ENCODE data around the gene SCN2B.

Gene SCN2B

DNA sequence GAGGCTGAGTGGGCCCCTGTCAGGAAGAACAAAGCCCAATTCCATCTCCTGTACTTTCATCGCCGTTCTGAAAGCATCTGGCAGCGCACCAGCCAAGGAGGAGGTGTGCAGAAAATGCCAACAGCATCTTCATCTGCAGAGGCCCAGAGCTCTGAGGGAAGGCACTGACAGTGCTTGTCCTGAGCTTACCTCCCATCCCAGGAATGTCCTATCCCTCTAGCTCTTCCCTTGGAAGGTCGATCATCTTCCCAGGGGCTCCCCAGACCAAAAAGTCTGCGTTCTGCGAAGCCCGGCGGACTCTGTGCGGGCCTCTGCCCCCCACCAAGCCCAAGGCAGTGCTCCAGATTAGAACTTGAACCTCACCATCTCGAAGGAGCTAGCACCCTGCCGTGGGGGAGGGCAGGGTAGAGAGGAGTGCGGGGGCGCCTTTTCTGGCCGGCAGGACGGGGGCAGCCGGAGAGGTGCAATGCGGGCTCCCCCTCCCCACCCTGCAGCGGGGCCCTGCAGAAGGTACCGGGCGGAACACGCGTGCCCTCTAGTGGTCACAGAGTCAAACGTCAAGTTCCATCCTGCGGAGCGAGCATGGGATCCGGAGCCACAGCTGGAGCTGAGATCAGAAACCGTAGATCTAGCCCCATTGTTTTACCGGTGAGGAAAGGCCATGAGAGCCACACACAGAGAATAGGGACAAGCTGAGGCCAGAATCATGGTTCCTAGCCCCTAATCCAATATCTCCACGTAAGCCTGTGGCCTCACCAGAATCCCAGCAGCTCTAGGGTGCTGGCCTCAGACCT is 5.0 kb downstream of the SCN2B start:
- Mint-ChIP-seq H3K27me3 (no peaks in the 10 kb centered on the region), H3K9me3 (ENCODE audit: low read depth) (no peaks in the 10 kb centered on the region), H3K4me3 (no peak overlapping the region), H3K36me3 (no peaks in the 10 kb centered on the region), H3K4me1 (ENCODE audit: low read depth) (peaks cover 2% of the 10 kb centered on the region), H3K27ac (no peak overlapping the region)

DNA sequence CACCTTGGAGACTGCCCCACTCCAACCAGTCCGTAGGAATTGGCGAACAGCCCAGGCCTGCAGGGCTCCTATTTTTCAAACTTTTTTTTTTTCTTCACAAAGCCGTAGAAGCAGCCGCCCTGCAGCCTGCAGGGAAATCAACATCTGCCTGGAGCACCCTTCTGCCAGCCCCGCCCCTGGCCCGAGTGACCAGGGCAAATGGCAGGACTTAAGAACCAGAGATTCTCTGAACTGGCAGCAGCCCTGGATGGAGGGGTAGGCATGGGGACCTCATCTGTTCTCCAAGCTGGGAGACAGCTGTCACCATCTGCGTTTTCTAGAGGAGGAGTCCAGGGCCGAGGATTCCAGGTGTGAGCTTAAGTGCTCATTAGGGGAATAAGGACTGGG is 5.6 kb downstream of the SCN2B start:
- H3K27me3 Mint-ChIP-seq, result no peaks in the 10 kb centered on the region
- H3K36me3 Mint-ChIP-seq, result no peaks in the 10 kb centered on the region
- H3K27ac Mint-ChIP-seq, result no peak overlapping the region
- H3K9me3 Mint-ChIP-seq (ENCODE audit: low read depth), result no peaks in the 10 kb centered on the region
- H3K4me3 Mint-ChIP-seq, result no peak overlapping the region
- H3K4me1 Mint-ChIP-seq (ENCODE audit: low read depth), result peaks cover 2% of the 10 kb centered on the region

DNA sequence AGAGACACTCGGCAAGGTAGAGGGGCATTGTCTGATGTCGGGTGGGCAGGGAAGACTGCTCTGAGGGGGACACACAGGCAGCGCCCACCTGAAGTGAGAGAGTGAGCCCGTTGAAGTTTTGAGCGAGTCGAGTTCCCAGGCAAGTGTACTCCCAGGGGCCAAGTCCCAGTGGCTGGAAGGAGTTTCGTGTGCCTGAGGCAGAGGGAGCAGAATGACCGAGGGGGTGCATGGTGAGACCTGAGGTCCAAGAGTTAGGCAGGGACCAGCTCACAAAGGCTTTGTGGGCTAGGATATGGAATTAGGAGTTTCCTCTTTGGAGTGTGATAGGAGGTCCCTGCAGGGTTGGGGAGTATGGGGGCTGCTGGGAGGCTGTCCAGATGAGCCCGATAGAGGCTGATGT is 6.2 kb downstream of the SCN2B start:
- Mint-ChIP-seq H3K4me3 (no peak overlapping the region), H3K27me3 (no peaks in the 10 kb centered on the region), H3K4me1 (ENCODE audit: low read depth) (peaks cover 2% of the 10 kb centered on the region), H3K36me3 (no peaks in the 10 kb centered on the region), H3K9me3 (ENCODE audit: low read depth) (no peaks in the 10 kb centered on the region), H3K27ac (no peak overlapping the region)

DNA sequence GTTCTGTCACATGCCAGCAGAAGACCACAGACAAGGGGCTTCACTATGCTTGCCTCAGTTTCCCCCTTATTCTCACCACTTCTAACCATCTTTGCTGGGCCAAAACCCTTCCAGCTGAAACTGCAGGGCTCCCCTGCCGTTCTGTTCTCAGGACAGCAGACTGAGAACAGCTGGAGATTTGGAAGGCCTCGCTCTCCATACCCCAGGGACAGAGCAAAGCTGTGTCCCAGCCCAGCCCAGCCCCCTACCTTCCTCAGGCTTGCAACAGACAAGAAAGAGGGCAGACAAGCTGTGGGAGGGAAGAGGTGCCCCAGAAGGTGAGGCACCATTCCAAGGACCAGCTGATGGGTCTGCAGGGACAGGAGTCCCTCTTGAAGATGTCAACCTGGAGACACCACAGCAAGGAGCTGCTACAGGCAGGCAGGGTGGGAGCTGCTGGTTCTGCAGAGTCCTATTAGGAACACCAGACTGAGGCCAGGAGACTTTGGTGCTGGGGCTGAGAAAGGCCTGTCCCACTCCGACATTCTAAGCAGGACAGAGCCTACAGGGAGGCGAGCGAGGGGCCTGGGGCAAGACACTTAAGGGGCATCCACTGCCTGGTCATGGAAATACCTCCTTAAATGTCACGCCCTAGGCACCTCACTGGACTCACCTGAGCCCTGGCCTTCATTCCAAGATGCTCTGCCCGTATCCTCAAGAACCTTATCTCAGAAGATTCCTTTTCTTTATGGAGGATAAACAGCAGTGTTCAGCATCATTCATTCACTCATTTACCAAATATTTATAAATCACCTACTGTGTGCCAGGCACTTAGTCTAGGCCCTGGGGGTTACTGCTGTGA is 6.9 kb downstream of the SCN2B start:
- Mint-ChIP-seq H3K36me3 (no peaks in the 10 kb centered on the region), H3K9me3 (ENCODE audit: low read depth) (no peaks in the 10 kb centered on the region), H3K27me3 (no peaks in the 10 kb centered on the region), H3K27ac (no peak overlapping the region), H3K4me1 (ENCODE audit: low read depth) (peaks cover 2% of the 10 kb centered on the region), H3K4me3 (no peak overlapping the region)

DNA sequence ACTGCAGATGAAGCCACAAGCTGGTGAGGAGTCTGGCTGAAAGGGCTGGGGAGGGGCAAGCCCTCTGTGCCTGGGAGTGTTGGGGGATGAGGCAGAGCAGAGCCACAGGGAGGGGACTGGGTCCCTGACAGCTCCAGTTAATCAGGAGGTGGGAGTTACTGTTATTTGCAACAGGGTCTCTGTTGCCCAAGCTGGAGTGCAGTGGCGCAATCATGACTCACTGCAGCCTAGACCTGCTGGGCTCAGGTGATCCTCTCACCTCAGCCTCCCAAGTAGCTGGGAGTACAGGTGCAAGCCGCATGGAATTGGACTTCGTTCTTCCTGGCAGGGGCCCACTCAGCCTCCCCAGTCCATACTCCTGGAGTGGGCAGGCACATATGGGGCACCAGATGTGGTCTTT is 7.7 kb downstream of the SCN2B start:
- H3K27me3 Mint-ChIP-seq, result no peaks in the 10 kb centered on the region
- no peak overlapping the region for H3K4me3 Mint-ChIP-seq
- no peaks in the 10 kb centered on the region for H3K9me3 Mint-ChIP-seq (ENCODE audit: low read depth)
- peaks cover 2% of the 10 kb centered on the region for H3K4me1 Mint-ChIP-seq (ENCODE audit: low read depth)
- no peak overlapping the region for H3K27ac Mint-ChIP-seq
- no peaks in the 10 kb centered on the region for H3K36me3 Mint-ChIP-seq

DNA sequence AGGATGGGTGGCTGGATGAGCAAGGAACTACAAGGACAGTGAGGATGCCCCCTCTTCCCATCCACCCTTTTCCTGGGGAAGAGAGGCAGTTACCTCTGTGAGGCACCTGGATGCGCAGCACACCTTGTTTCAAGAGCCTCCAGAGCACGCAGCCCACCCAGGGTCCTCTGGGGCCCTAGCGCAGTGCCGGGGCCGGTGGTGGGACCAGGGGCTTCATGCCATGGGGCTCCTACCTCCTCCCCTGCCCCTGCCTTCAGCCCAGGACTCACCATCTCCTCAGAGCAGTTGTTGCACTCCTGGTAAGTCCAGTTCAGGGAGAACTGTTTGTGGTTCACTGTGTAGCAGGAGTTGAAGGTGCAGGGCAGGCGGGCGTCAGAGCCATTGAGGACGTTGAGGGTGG is 8.1 kb downstream of the SCN2B start:
- no peaks in the 10 kb centered on the region for H3K9me3 Mint-ChIP-seq (ENCODE audit: low read depth)
- H3K27me3 Mint-ChIP-seq, result no peaks in the 10 kb centered on the region
- H3K4me1 Mint-ChIP-seq (ENCODE audit: low read depth), result peaks cover 2% of the 10 kb centered on the region
- no peak overlapping the region for H3K4me3 Mint-ChIP-seq
- no peaks in the 10 kb centered on the region for H3K36me3 Mint-ChIP-seq
- no peak overlapping the region for H3K27ac Mint-ChIP-seq

DNA sequence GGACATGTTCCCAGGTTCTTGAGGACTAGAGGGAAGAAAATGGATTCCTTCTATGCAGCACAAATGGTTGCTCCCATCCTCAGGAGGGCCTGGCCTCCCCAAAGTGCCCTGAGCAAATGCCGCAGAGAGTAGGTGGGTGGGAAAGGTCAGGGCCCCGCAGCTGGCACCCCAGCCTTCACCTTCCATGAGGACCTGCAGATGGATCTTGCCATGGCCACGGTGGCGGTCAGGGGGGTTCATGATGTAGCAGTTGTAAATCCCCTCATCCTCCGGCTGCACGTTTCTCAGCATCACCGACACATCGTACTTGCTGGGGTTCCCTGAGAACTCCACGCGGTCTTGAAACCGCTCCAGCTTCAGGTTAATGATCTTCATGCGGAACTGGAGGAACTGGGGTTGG is 8.5 kb downstream of the SCN2B start:
- peaks cover 2% of the 10 kb centered on the region for H3K4me1 Mint-ChIP-seq (ENCODE audit: low read depth)
- no peaks in the 10 kb centered on the region for H3K9me3 Mint-ChIP-seq (ENCODE audit: low read depth)
- no peak overlapping the region for H3K27ac Mint-ChIP-seq
- H3K36me3 Mint-ChIP-seq, result no peaks in the 10 kb centered on the region
- H3K4me3 Mint-ChIP-seq, result no peak overlapping the region
- H3K27me3 Mint-ChIP-seq, result no peaks in the 10 kb centered on the region

DNA sequence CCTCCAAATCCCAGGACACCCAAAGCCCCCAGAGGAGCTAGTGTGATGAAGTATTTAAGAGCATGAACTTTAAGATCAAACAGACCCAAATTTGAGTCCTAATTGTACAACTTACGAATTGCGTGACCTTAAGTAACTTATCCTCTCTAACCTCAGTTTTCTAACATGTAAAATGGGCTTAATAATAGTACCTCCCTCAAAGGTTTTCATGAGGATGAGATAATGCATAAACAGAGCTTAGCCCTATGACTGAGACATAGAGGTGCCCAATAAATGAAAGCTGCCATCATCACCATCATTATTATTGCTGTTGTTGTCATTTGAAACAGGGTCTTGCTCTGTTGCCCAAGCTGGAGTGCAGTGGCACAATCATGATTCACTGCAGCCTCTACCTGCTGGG is 9.2 kb downstream of the SCN2B start:
- Mint-ChIP-seq H3K4me3 (no peak overlapping the region), H3K9me3 (ENCODE audit: low read depth) (no peaks in the 10 kb centered on the region), H3K27ac (no peak overlapping the region), H3K36me3 (no peaks in the 10 kb centered on the region), H3K27me3 (no peaks in the 10 kb centered on the region), H3K4me1 (ENCODE audit: low read depth) (peaks cover 2% of the 10 kb centered on the region)

DNA sequence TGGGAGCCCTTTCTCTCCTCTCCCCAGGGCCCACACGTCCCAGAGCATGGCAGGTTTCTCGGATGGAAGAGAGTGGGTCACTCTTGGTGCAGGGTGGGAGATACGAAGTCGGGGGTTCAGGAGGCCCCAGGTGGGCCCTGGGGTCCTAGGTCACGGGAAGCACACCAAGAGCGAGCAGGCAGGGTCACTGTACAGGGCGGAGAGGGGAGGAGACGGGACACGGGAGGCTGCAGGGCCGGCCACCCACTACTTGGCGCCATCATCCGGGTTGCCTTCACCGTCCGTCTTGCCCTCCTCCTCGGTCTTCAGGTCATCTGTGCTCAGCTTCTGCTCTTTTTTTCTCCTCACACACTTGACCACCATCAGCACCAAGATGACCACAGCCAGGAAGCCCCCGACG is 9.8 kb downstream of the SCN2B start:
- H3K4me3 Mint-ChIP-seq, result no peak overlapping the region
- peaks cover under 1% of the 10 kb centered on the region for H3K4me1 Mint-ChIP-seq (ENCODE audit: low read depth)
- no peaks in the 10 kb centered on the region for H3K36me3 Mint-ChIP-seq
- H3K27ac Mint-ChIP-seq, result no peak overlapping the region
- H3K9me3 Mint-ChIP-seq (ENCODE audit: low read depth), result no peaks in the 10 kb centered on the region
- H3K27me3 Mint-ChIP-seq, result no peaks in the 10 kb centered on the region

DNA sequence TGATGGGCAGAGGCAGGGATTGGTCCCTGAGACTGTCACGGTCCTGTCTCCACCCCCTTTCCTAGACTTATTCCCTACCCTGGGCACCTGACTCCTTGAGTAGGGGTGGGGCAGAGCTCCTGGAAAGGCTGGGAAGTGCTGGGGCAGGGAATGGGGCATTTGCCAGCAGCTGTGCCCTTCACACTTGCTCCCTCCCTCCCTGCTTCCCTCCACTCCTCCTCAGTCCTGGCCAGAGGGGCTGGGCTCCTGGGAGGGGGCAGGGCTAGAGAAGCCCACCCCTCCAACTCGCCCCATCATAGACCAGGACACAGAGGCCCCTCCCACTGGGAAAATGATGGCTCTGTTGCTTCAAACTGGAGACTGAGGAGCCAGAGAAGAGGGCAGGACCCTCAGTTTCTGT is 11.6 kb downstream of the SCN2B start:
- no peaks in the 10 kb centered on the region for H3K27me3 Mint-ChIP-seq
- no peaks in the 10 kb centered on the region for H3K36me3 Mint-ChIP-seq
- H3K27ac Mint-ChIP-seq, result no peak overlapping the region
- H3K4me3 Mint-ChIP-seq, result no peak overlapping the region
- H3K9me3 Mint-ChIP-seq (ENCODE audit: low read depth), result no peaks in the 10 kb centered on the region
- no peaks in the 10 kb centered on the region for H3K4me1 Mint-ChIP-seq (ENCODE audit: low read depth)

DNA sequence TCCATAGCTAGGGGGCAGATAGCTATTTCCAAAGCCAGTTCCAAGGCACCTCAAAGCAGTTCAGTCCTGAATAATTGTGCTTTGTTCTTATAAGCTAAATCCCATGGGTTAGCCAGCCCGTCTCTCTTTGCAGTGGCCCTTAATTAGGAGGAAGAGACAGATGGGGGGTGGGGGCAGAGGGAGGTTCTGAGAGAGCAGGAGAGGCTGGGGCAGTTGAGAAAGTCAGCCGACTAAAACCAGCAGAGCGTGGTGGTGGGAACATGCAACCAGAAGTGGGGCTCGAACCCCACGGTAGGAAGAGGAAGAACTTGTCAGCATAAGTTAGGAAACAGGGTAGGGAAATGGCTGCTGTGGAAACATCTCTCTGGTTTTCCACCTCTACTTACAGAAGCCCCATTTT is 12.9 kb downstream of the SCN2B start:
- Mint-ChIP-seq H3K4me1 (ENCODE audit: low read depth) (no peaks in the 10 kb centered on the region), H3K27ac (no peak overlapping the region)

DNA sequence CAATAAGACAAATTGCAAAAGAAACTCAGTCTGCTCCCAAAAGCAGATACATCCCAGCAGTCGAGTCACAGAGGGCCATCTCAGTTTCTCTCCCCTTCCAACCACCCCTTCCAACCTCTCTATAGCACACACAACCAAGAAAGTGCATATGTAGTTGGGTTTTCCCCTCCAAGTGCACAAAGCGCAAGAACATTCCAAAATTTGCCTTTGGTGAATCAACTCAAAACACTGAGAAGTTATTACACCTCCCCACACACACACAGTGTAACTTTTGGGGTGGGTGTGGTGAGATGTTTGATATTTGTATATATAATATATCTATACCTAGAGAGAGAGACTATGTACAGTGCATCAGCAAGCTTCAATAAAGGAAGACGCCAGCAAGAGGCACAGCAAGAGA is 13.6 kb downstream of the SCN2B start:
- H3K4me3 Mint-ChIP-seq, result no peak overlapping the region
- H3K4me1 Mint-ChIP-seq (ENCODE audit: low read depth), result no peaks in the 10 kb centered on the region
- H3K27ac Mint-ChIP-seq, result no peak overlapping the region
- peaks cover 2% of the 10 kb centered on the region for H3K27me3 Mint-ChIP-seq
- H3K9me3 Mint-ChIP-seq (ENCODE audit: low read depth), result no peaks in the 10 kb centered on the region
- H3K36me3 Mint-ChIP-seq, result no peaks in the 10 kb centered on the region

More for the DNA sequence above, 12.9 kb downstream of the SCN2B start:
- H3K36me3 Mint-ChIP-seq, result no peaks in the 10 kb centered on the region
- H3K4me3 Mint-ChIP-seq, result no peak overlapping the region
- H3K27me3 Mint-ChIP-seq, result no peaks in the 10 kb centered on the region
- no peaks in the 10 kb centered on the region for H3K9me3 Mint-ChIP-seq (ENCODE audit: low read depth)

DNA sequence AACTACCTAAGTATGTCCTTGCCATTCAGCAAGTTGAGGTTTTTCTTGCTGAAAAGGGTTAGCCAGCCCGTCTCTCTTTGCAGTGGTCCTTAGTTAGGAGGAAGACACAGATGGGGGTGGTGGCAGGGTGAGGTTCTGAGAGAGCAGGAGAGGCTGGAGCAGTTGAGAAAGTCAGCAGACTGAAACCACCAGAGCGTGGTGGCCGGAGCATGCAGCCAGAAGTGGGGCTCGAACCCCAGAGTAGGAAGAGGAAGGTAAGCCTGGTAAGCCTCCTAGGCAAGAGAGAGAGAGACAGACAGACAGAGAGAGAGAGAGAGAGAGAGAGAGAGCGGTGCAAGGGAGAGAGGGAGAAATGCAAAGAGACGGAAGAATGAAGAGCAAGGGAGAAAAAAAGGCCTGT is 14.7 kb downstream of the SCN2B start:
- Mint-ChIP-seq H3K36me3 (no peaks in the 10 kb centered on the region), H3K9me3 (ENCODE audit: low read depth) (no peaks in the 10 kb centered on the region), H3K4me1 (ENCODE audit: low read depth) (peaks cover 5% of the 10 kb centered on the region), H3K4me3 (no peak overlapping the region), H3K27ac (no peak overlapping the region), H3K27me3 (peaks cover 7% of the 10 kb centered on the region)

DNA sequence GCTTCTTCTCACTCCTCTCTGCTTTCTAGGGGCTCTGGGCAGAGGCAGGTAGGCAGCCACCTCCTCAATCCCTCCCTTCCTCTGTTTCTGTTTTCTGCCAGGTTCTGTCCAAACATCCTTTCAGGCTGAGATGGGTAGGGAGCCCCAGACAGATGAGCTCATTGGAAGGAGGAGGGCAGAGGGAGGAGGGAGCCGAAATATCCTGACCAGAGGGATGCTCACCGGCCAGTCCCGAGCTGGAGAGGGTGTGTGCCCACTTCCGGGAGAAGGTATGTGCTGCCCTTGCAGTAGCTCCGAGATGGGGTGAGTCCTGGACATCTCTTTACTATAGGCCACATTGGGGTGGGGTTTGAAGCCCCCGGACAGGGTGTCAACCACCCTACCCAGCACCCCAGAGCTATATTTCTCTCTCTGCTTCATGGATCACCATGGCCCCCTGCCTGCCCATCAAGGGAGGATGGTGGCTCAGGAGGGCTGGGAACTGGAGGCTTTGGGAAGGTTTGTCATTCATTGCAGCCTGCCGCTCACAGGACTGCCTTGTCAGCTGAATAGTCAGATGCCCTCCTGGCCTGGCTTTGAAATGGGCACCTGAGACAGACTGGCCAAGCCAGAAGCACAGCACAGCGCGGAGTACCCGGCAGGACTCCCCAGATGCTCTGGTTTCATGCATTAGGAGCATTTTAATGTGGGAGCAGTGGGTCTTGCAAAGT is 19.1 kb downstream of the SCN2B start:
- no peaks in the 10 kb centered on the region for H3K36me3 Mint-ChIP-seq
- H3K9me3 Mint-ChIP-seq (ENCODE audit: low read depth), result no peaks in the 10 kb centered on the region
- H3K27me3 Mint-ChIP-seq, result peaks cover 22% of the 10 kb centered on the region
- H3K4me1 Mint-ChIP-seq (ENCODE audit: low read depth), result peaks cover 17% of the 10 kb centered on the region
- no peak overlapping the region for H3K27ac Mint-ChIP-seq
- no peak overlapping the region for H3K4me3 Mint-ChIP-seq

DNA sequence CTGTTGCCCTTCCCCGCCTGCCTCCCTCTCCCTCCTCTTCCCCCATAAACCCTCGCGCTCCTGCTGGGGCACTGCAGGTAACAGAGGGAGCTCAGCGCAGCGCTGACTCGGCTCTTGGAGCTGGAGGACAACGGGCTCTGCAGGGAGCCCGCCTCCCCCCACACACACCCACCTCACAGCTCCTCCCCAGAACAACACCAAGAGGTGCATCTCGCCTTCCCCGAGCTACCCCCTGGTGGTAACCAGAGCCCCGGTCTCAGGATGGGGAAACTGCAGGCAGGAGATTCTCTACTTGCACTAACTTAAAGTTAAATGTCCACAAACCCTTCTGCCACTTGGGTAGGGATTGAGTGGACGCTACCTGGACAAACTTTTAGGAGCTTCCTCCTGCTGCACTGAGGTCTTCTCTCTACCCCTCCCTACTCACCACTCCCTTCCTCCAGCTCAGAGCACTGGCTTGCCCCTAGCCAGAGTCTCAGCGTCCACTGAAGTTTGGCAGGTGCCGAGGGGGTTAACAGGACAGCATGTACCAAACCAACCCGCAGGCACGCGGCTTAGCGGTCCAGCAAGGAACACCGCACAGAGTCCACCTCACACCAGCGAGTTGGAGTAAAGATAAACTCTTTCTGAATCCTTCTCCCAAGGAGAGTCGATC is 19.8 kb downstream of the SCN2B start:
- Mint-ChIP-seq H3K4me3 (no peak overlapping the region), H3K36me3 (no peaks in the 10 kb centered on the region), H3K9me3 (ENCODE audit: low read depth) (no peaks in the 10 kb centered on the region), H3K4me1 (ENCODE audit: low read depth) (peaks cover 17% of the 10 kb centered on the region), H3K27ac (no peak overlapping the region), H3K27me3 (peaks cover 22% of the 10 kb centered on the region)
